Measurements from ENCODE around the gene SDSL. TPM values are rescaled to one million over a fixed set of nuclear protein-coding genes. Genes with fewer than 3 reads are reported as not detected.

The SDSL gene
- total RNA-seq, 1 donor from 2014 or later: 0.52 TPM

DNA sequence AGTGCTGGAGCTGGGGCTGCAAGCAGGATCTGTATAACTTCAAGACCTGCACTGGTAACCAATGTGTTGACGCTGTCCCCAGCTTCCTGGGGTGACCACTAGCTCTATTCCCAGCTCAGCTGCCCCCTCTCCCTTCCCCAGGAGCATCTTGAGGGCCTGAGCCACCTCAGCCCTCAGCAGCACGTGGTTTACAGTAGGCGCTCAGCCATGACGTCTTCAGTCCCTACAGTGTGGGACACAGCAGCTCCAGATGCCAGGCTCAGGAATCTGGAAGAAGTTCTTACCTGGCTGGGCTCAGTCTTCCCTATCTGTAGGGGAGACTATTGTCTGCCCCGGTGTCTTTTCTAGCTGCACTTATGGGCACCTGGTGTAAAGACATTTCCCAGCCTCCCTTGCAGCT, 27.1 kb upstream of the SDSL start:
- Histone ChIP-seq H3K27me3 (ENCODE audit: control insufficient read depth in 3 of 3, insufficient read depth in 3 of 3, low read length in 3 of 3) (peaks cover 16 to 18% (median 18%) of the 10 kb centered on the region in 3 donors), H3K4me1 (ENCODE audit: control insufficient read depth in 3 of 3, insufficient read depth in 3 of 3, low read length in 3 of 3) (no peaks in the 10 kb centered on the region), H3K4me3 (ENCODE audit: low read length in 3 of 3) (no peak overlapping the region), H3K36me3 (ENCODE audit: control insufficient read depth in 3 of 3, insufficient read depth in 3 of 3, low read length in 3 of 3) (peaks cover 7 to 12% (median 10%) of the 10 kb centered on the region in 3 donors), H3K9me3 (ENCODE audit: control insufficient read depth in 3 of 3, low read length in 3 of 3) (no peaks in the 10 kb centered on the region), H3K27ac (ENCODE audit: low read depth, low read length) (no peak overlapping the region), H3K9ac (ENCODE audit: low read depth in 1 of 3, low read length in 3 of 3) (no peak overlapping the region)

DNA sequence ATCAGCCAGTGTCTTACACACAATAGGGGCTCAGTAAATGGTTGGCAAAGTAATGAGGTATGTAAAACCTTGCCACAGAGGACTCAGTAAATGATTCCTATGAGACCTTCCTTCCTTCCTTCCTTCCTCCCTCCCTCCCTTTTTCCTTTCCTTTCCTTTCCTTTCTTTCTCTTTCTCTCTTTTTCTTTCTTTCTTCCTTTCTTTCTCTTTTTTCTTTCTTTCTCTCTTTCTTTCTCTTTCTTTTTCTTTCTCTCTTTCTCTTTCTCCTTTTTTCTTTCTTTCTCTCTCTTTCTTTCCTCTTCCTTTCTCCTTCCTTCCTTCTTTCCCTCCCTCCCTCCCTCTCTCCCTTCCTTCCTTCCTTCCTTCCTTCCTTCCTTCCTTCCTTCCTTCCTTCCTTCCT, 26.0 kb upstream of the SDSL start:
- peaks cover 16 to 18% (median 18%) of the 10 kb centered on the region in 3 donors for H3K27me3 ChIP-seq (ENCODE audit: control insufficient read depth in 3 of 3, insufficient read depth in 3 of 3, low read length in 3 of 3)
- no peaks in the 10 kb centered on the region for H3K9me3 ChIP-seq (ENCODE audit: control insufficient read depth in 3 of 3, low read length in 3 of 3)
- H3K36me3 ChIP-seq (ENCODE audit: control insufficient read depth in 3 of 3, insufficient read depth in 3 of 3, low read length in 3 of 3): peaks cover 0 to 2% (median under 1%) of the 10 kb centered on the region in 3 donors
- H3K27ac ChIP-seq (ENCODE audit: low read depth, low read length): no peak overlapping the region
- H3K9ac ChIP-seq (ENCODE audit: low read depth in 1 of 3, low read length in 3 of 3): no peak overlapping the region
- no peak overlapping the region for H3K4me3 ChIP-seq (ENCODE audit: low read length in 3 of 3)
- no peaks in the 10 kb centered on the region for H3K4me1 ChIP-seq (ENCODE audit: control insufficient read depth in 3 of 3, insufficient read depth in 3 of 3, low read length in 3 of 3)

DNA sequence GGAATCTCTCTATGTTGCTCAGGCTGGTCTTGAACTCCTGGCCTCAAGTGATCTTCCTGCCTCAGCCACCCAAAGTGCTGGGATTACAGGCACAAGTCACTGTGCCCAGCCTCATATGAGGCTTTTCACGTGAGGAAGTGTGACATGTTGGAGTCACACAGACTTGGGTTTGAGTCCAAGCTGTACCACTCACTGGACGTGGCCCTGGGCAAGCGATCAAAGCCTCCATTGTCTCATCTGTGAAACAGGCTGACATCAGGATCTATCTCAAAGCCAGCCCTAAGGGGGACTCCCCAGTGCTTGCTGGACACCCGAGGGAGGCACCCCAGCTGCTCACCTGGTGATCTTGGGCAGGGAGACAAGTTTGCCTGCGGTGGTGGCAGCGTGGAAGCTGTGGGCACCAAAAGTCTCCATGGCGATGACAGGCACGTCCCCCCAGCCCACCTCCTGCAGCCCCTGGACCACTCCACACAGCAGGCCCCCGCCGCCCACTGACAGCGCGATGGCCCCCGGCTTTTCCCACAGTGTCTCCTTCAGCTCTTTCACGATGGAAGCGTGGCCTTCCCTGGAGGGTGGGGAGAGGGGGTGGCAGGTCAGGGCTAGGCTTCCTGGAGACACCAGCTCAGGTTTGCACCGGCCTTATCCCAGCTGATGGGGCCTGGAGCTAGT, 25.2 kb upstream of the SDSL start:
- Histone ChIP-seq H3K36me3 (ENCODE audit: control insufficient read depth in 3 of 3, insufficient read depth in 3 of 3, low read length in 3 of 3) (no peaks in the 10 kb centered on the region), H3K9me3 (ENCODE audit: control insufficient read depth in 3 of 3, low read length in 3 of 3) (no peaks in the 10 kb centered on the region), H3K27ac (ENCODE audit: low read depth, low read length) (no peak overlapping the region), H3K4me1 (ENCODE audit: control insufficient read depth in 3 of 3, insufficient read depth in 3 of 3, low read length in 3 of 3) (no peaks in the 10 kb centered on the region), H3K4me3 (ENCODE audit: low read length in 3 of 3) (no peak overlapping the region), H3K9ac (ENCODE audit: low read depth in 1 of 3, low read length in 3 of 3) (no peak overlapping the region), H3K27me3 (ENCODE audit: control insufficient read depth in 3 of 3, insufficient read depth in 3 of 3, low read length in 3 of 3) (peaks cover 16 to 24% (median 18%) of the 10 kb centered on the region in 3 donors)

DNA sequence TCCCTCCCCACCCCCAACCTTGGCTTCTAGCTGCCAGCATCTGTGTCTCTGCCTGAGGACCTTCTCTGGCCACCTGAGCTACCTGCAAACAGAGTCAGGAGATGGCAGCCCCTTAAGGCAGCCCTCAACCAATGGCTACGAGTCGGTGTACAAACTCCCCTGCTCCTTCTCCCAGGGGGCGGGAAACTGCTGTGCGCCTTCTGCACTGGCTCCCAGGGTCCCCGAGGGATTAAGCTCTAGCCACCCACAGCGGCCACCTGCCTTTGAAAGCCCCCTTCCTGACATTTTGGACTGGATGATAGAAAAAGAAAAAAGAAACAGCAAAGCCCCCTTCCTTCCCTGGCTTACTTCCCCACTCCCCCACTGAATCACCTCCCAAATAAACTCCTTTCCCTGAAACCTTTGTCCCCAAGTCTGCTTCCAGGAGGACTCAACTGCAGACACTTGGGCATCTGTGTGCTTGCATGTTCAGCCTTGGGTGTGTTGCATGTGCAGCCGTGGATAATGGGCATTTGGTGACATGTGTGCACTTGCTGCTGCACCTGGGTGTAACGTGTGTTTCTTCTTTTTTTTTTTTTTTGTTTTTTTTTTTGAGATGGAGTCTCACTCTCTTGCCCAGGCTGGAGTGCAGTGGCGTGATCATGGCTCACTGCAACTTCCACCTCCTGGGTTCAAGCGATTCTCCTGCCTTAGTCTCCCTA, 24.5 kb upstream of the SDSL start:
- H3K27me3 ChIP-seq (ENCODE audit: control insufficient read depth in 3 of 3, insufficient read depth in 3 of 3, low read length in 3 of 3): peaks cover 16 to 27% (median 18%) of the 10 kb centered on the region in 3 donors
- no peaks in the 10 kb centered on the region for H3K9me3 ChIP-seq (ENCODE audit: control insufficient read depth in 3 of 3, low read length in 3 of 3)
- no peak overlapping the region for H3K4me3 ChIP-seq (ENCODE audit: low read length in 3 of 3)
- H3K4me1 ChIP-seq (ENCODE audit: control insufficient read depth in 3 of 3, insufficient read depth in 3 of 3, low read length in 3 of 3): no peaks in the 10 kb centered on the region
- no peaks in the 10 kb centered on the region for H3K36me3 ChIP-seq (ENCODE audit: control insufficient read depth in 3 of 3, insufficient read depth in 3 of 3, low read length in 3 of 3)
- H3K9ac ChIP-seq (ENCODE audit: low read depth in 1 of 3, low read length in 3 of 3): no peak overlapping the region
- no peak overlapping the region for H3K27ac ChIP-seq (ENCODE audit: low read depth, low read length)

DNA sequence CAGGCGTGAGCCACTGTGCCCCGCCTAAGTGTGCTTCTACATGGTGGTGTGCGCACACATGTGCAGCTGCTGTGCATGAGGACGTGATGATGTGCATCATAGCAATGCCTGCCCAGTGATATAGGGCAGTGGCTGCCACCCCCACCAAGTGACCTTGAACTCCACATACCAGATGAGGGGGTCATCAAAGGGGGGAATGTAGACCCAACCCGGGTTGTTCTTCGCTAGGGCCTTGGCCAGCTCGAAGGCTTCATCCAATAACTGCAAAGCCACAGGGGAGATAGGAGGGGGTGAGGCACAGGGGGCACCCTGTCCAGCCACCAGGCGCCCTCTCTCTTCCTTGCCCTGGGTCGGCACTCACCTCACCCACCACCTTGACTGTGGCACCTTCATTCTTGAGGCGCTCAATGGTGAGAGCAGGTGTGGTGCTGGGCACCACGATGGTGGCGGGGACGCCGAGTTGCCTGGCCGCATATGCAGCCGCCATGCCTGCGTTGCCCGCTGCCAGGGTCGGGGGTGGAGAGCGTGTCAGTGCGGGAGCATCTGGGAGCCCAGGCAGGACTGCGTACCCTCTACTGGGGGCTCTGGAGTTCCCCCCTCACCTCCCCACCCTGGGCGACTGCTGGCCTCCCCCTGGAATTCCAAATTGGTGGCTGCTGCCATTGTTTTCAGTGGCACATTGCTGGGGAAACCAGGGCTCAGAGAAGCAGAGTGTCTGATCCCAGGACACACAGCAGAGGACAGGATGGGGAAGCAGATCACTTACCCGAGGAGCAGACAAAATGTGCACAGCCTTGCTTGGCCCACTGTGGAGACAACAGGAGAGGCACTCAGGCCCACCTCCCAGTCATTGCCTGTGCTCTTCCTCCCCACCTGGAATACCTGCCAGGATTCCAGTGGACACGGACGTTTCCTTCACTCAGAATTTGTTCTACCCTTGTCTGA, 23.6 kb upstream of the SDSL start:
- Histone ChIP-seq H3K9ac (ENCODE audit: low read depth in 1 of 3, low read length in 3 of 3) (no peak overlapping the region), H3K36me3 (ENCODE audit: control insufficient read depth in 3 of 3, insufficient read depth in 3 of 3, low read length in 3 of 3) (no peaks in the 10 kb centered on the region), H3K27me3 (ENCODE audit: control insufficient read depth in 3 of 3, insufficient read depth in 3 of 3, low read length in 3 of 3) (peaks cover 16 to 29% (median 18%) of the 10 kb centered on the region in 3 donors), H3K4me3 (ENCODE audit: low read length in 3 of 3) (no peak overlapping the region), H3K9me3 (ENCODE audit: control insufficient read depth in 3 of 3, low read length in 3 of 3) (no peaks in the 10 kb centered on the region), H3K27ac (ENCODE audit: low read depth, low read length) (no peak overlapping the region), H3K4me1 (ENCODE audit: control insufficient read depth in 3 of 3, insufficient read depth in 3 of 3, low read length in 3 of 3) (no peaks in the 10 kb centered on the region)

DNA sequence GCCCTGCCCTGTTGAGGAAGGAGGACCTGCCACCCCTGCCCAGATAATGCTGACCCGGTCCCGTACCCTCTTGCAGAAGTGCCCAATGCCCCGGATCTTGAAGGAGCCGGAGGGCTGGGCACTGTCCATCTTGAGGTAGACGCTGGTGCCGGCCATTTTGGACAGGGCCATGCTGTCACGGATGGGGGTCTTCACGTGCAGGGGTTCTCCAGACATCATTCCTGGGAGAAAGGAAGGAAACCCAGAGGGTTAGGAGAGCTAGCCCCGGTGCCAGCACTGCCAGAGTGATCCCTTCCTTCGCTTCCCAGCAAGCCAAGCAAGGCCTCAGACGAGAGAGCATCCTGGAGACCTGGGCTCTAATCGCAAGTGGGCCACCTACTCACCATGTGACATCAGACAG, 22.7 kb upstream of the SDSL start:
- Histone ChIP-seq H3K27me3 (ENCODE audit: control insufficient read depth in 3 of 3, insufficient read depth in 3 of 3, low read length in 3 of 3) (peaks cover 16 to 29% (median 18%) of the 10 kb centered on the region in 3 donors), H3K9ac (ENCODE audit: low read depth in 1 of 3, low read length in 3 of 3) (no peak overlapping the region), H3K4me1 (ENCODE audit: control insufficient read depth in 3 of 3, insufficient read depth in 3 of 3, low read length in 3 of 3) (peaks cover 0 to 3% (median 0%) of the 10 kb centered on the region in 3 donors), H3K9me3 (ENCODE audit: control insufficient read depth in 3 of 3, low read length in 3 of 3) (no peaks in the 10 kb centered on the region), H3K4me3 (ENCODE audit: low read length in 3 of 3) (no peak overlapping the region), H3K27ac (ENCODE audit: low read depth, low read length) (no peak overlapping the region), H3K36me3 (ENCODE audit: control insufficient read depth in 3 of 3, insufficient read depth in 3 of 3, low read length in 3 of 3) (no peaks in the 10 kb centered on the region)

DNA sequence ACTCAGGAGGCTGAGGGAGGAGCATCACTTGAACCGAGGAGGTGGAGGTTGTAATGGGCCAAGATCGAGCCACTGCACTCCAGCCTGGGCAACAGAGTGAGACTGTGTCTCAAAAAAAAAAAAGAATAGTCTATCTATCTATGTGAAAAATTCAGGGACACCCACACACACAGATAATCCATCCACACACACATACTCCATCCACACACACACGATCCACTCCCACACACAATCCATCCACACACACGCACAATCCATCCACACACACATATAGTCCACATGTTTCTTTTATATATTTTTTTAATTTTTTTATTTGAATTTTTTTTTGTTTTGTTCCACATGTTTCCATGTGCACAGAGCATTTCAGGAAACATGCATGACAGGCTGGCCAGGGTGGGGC, 21.8 kb upstream of the SDSL start:
- Histone ChIP-seq H3K36me3 (ENCODE audit: control insufficient read depth in 3 of 3, insufficient read depth in 3 of 3, low read length in 3 of 3) (no peaks in the 10 kb centered on the region), H3K9me3 (ENCODE audit: control insufficient read depth in 3 of 3, low read length in 3 of 3) (no peaks in the 10 kb centered on the region), H3K9ac (ENCODE audit: low read depth in 1 of 3, low read length in 3 of 3) (no peak overlapping the region), H3K4me1 (ENCODE audit: control insufficient read depth in 3 of 3, insufficient read depth in 3 of 3, low read length in 3 of 3) (peaks cover 0 to 3% (median 0%) of the 10 kb centered on the region in 3 donors), H3K27ac (ENCODE audit: low read depth, low read length) (no peak overlapping the region), H3K4me3 (ENCODE audit: low read length in 3 of 3) (no peak overlapping the region), H3K27me3 (ENCODE audit: control insufficient read depth in 3 of 3, insufficient read depth in 3 of 3, low read length in 3 of 3) (peaks cover 16 to 29% (median 18%) of the 10 kb centered on the region in 3 donors)

DNA sequence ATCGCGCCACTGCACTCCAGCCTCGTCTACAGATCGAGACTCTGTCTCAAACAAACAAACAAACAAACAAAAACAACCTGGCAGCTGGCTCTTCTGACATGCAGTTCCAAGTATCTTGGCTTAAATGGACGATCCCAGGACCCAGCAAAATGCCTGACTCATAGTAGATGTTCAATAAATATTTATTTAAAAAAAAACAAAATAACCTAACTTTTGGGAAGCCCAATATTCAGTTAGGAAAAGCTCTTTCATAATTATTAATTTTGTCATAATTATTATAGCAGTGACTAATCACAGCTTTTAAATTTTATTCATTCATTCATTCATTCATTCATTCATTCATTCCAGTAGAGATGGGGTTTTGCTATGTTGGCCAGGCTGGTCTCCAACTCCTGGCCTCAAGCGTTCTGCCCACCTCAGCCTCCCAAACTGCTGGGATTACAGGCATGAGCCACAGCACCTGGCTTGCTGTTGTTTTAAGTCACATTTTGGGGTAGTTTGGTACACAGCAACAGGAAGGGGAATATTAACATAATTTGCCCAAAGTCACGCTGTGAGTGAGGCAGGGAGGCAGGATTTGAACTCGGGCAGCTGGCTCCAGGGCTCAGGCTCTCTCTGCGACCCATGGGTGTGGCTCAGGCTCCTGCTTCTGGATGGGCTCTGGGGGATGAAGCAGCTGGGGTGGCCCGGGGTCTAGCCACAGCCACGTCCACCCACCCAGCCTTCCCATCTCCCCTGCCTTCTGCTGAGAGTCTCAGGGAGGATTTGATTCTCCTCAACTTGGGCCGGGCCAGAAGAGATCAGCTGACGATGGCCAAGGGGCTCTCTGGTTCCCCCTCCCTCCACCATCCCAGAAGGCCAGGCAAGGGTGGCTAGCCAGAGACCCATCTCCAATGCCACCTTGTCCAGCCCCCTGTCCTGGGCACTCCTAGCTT, 20.8 kb upstream of the SDSL start:
- Histone ChIP-seq H3K4me1 (ENCODE audit: control insufficient read depth in 3 of 3, insufficient read depth in 3 of 3, low read length in 3 of 3) (peaks cover 0 to 3% (median 0%) of the 10 kb centered on the region in 3 donors), H3K27me3 (ENCODE audit: control insufficient read depth in 3 of 3, insufficient read depth in 3 of 3, low read length in 3 of 3) (peaks cover 16 to 29% (median 18%) of the 10 kb centered on the region in 3 donors), H3K9me3 (ENCODE audit: control insufficient read depth in 3 of 3, low read length in 3 of 3) (no peaks in the 10 kb centered on the region), H3K27ac (ENCODE audit: low read depth, low read length) (no peak overlapping the region), H3K9ac (ENCODE audit: low read depth in 1 of 3, low read length in 3 of 3) (no peak overlapping the region), H3K36me3 (ENCODE audit: control insufficient read depth in 3 of 3, insufficient read depth in 3 of 3, low read length in 3 of 3) (no peaks in the 10 kb centered on the region), H3K4me3 (ENCODE audit: low read length in 3 of 3) (no peak overlapping the region)

DNA sequence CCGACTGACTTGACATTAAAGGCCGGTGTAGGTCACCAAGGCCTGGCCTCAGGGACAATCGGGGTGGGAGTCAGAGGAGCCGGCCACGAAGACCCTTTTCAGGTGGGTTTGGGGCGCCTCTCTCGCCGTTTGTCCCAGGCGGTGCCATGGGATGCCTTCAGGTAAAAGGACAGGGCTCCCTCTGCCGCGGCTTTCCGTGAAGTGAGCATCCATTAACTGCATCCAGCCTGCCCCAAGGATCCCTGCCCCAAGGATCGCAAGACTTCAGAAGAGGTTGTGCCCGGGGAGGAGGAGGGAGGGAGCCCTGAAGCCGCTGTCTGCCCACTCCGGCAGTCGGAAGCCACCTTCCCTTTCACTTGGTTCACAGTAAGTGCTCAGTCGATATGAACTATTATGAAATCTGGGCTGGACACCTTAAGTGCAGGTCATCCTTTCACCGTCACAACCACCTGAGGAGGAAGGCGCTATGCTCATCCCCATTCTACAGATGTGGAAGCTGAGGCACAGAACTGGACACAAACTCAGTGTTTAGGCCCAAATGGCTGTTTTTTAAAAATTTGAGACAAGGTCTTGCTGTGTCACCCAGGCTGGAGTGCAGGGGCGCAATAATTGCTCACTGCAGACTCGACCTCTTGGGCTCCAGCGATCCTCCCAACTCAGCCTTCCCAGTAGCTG, 19.5 kb upstream of the SDSL start:
- peaks cover 0 to 3% (median 0%) of the 10 kb centered on the region in 3 donors for H3K4me1 ChIP-seq (ENCODE audit: control insufficient read depth in 3 of 3, insufficient read depth in 3 of 3, low read length in 3 of 3)
- H3K9ac ChIP-seq (ENCODE audit: low read depth in 1 of 3, low read length in 3 of 3): no peak overlapping the region
- peaks cover 14 to 26% (median 14%) of the 10 kb centered on the region in 3 donors for H3K27me3 ChIP-seq (ENCODE audit: control insufficient read depth in 3 of 3, insufficient read depth in 3 of 3, low read length in 3 of 3)
- H3K9me3 ChIP-seq (ENCODE audit: control insufficient read depth in 3 of 3, low read length in 3 of 3): no peaks in the 10 kb centered on the region
- no peaks in the 10 kb centered on the region for H3K36me3 ChIP-seq (ENCODE audit: control insufficient read depth in 3 of 3, insufficient read depth in 3 of 3, low read length in 3 of 3)
- no peak overlapping the region for H3K4me3 ChIP-seq (ENCODE audit: low read length in 3 of 3)
- H3K27ac ChIP-seq (ENCODE audit: low read depth, low read length): no peak overlapping the region

Measured in skeletal muscle tissue (tissue), 4 donors.